ENCODE measurements around the gene SLC17A7.

DNA sequence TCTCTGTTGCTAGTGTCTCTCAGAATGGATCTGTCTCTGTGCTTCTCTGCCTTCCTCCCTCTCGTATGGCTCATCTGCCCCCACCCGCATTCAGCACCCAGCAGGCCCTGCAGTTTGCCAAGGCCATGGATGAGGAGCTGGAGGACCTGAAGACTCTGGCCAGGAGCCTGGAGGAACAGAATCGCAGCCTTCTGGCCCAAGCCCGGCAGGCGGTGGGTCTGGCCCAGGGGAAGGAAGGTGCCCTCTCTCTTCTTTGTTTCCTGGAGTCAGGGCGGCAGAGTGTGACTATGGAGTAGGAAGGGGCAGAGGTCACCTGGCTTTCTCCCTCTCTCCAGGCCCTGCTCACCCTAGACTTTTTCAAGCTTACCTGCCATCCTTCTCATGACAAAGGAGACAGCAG, 42.4 kb downstream of the SLC17A7 start:
- no peak for TF ChIP-seq JUN (IDR thresholded peaks at IDR 0.05; ENCODE audit: borderline replicate concordance, insufficient read depth, insufficient read length, low read depth)
- TF ChIP-seq POLR2AphosphoS5 (IDR thresholded peaks at IDR 0.05; ENCODE audit: insufficient read depth, low read depth, low read length): no peak
